ENCODE data around the gene SDK1. TPM values are rescaled to one million over a fixed set of nuclear protein-coding genes. Genes with fewer than 3 reads are reported as not detected.

SDK1 gene
- polyA plus RNA-seq, 1 donor: 3.4 TPM

DNA sequence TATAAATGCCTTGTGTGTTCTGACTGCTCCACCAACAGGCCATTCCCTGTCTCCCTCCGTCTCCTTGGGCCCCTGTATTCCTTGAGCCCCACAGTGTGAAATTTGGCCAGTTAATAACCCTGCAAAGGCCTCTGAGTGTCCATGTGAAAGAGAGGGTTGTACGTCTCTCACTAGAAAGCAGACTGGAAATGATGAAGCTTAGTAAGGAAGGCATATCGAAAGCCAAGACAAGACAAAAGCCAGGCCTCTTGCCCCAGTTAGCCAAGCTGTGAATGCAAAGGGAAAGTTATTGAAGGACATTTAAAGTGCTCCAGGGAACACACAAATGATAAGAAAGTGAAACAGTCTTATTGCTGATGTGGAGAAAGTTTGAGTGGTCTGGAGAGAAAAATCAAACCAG lies 680.2 kb downstream of the SDK1 start:
- DNase-seq (ENCODE audit: low read depth): no peak

DNA sequence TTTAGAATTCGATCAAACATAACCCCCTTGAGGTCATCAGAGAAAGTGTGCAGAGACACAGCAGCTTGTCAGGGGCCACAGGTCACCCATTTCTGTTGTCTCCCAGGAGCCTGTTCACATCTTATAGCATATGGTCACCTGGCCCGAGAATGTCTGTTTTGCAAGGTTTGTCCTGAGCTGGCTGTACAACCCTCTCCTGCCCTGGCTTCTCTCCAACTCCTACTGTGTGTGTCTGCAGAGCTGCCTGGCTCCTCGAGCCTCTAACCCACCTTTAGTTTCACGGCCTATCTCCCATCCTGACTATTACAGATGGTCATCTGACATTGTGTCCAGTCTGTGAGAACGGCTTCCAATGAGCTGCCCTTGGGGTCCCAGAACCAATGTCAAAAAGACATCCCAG lies 683.4 kb downstream of the SDK1 start:
- no peak for DNase-seq (ENCODE audit: low read depth)

DNA sequence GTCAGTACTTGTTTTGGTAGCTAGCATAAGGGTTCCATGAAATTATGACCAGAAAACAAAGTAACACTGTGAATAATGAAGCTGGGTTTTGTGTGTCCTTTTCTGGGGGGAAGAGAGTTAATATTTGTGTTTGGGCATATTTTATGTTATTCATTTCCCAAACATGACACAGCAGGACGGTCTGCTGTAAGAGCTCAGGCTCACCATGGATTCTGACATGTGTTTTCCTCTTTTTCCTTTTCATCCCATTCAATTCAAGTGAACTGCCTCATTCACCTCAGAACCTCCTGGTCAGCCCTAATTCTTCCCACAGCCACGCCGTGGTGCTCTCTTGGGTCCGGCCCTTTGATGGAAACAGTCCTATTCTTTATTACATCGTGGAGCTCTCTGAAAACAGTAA lies 685.9 kb downstream of the SDK1 start:
- no peak for DNase-seq (ENCODE audit: low read depth)

DNA sequence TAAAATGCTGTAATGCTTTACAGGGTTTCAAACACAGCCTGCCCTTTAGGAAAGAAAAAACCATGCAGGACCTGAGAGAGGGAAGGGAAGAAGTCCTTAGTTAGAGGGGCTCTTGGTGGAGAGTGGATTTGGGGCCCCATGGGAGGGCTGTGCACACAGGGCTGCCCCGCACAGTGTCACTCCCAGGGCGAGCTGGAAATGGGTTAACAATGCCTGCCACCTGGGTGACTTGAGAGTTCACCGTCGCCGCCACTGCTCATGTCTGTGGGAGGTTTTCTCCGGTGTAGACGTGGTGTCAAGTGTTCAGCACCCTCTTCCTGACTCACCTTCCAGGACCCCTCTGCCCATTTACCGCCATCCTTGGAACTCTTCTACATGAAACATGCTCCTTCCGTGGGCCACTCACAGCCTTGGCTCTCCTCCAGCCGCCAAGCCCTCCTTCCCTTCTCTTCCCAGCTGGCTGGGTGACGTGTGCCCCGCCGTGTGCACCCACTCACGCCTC lies 686.4 kb downstream of the SDK1 start:
- DNase-seq (ENCODE audit: low read depth): no peak

DNA sequence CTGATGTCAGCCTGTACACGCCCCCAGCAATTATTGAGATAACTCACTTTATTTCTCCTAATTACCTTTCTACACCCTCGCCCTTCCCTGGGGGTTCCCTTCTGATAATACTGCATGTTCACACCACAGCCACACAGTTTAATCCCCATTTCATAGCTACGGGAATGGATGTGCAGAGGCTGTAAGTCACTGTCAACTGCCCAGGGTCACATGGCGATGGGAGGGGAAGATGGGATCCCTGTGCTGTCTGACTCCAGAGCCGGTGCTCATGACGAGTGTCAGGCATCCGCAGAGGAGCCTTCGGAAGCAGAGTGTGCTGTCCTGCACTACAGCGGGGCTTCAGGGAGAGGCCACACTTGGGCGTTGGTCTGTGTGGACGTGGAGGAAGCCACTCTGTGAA lies 688.7 kb downstream of the SDK1 start:
- no peak for DNase-seq (ENCODE audit: low read depth)

DNA sequence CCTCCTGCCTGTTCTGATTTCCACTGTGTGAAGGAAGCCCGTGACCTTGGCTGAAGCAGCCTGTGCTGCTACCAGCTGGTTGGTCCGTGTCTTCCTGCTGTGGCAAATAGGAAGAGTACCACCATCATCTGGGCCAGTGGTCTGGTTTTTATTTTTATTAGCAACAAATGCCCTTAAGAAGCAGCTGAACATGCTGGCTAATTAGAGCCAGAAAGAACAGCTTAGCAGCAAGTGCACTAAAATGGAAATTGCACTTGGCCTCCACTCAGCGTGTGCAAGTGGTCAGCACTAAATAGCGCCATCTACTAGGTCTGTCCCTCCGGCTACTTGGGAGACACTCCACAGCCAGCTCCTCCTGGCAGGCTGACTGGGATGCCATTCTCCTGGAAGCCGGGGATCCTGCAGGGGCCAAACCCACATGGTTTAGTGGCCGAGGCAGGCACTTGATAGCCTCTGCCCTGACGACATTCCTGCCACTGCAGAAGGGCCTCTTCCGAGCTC lies 690.7 kb downstream of the SDK1 start:
- no peak for DNase-seq (ENCODE audit: low read depth)

DNA sequence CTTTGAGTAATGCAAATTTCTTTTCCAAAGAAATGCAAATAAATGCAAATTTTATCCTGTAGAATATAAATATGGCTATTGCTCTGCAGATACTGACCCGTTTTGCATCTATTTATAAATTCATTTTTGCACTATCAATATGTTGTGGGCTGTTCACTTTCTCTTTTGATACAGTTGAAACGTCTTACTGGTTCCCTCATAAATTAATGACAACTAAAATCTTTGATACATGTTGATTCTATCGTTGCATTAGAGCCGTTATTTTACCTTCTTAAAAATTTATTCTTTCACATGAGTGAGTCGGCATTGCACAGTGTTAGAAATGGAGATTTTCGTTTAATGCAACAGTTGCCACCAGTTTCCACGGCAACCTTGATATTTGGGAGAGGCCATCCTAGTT lies 691.8 kb downstream of the SDK1 start:
- DNase-seq (ENCODE audit: low read depth): no peak

DNA sequence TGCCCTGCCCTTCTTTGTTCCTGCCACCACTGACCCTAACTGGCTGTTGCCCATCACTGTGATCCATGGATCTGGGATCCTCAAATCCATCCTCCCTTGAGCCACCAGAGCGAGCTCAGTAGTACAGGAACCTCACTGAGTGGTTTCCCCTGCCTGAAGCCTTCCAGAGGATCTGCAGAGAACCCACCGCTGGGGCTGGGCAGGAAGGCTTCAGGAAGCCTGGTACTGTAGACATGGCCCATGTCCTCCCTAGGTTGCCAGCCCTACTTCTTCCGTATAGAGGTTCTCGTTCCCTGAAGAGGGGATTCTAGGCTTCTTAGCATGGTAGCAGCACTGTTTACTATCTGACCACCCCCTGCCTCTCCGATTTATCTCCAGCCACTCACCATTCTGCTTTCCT lies 693.7 kb downstream of the SDK1 start:
- no peak for DNase-seq (ENCODE audit: low read depth)

DNA sequence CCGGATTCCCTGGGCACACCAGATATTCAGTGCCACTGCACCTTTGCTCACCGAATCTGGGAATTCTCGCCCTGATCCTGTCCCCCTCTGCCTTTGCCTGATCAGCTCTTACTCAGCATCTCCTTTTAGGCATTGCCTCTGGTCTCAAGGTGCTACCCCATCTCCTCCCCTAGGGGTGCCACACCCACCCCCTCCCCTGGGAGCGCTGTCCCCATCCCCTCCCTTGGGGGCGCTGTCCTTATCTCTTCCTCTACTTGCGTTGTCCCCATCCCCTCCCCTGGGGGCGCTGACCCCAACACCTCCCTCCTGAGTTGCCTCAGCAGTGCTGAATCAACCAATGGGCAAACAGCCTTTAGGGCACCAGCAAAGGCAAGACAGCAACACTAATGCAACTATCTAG lies 694.1 kb downstream of the SDK1 start:
- DNase-seq (ENCODE audit: low read depth): no peak

DNA sequence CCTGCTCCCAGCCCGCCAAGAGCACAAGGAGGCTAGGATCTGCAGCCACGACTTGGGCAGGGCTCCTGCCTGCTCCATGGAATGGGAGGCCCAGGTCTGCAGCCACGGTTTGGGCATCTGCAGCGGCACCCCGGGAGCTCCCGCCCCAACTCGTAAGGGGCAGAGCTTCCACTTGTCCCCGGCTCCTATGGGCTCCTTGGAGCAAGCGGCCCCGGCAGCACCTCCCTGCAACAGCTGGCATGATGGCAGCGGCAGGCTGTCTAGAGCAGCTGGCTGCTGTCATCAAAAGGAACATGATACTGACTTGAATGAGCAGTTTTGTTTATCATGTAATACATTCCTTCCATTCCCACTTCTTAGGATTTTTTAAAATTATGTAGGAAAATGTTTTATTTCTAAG lies 697.0 kb downstream of the SDK1 start:
- DNase-seq (ENCODE audit: low read depth): no peak

DNA sequence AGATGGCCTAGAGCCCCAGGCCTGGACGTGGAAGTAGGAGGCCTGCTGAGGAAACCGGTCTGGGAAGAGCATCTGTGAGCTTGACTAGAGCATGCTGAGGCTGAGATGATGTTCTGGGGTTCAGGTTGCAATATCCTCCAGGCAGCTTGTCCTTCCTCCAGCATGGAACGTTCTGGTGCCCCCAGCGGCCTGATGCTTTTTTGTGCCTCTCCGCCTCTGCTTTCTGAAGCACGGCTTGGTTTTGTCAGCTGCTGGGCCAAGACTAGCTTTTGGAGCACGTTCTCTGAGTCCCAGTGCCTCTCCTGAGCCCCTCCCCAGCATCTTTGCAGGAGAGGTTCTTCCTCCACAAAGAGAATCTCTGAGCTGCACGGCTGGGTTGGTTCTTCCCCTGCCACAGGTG lies 699.1 kb downstream of the SDK1 start:
- no peak for DNase-seq (ENCODE audit: low read depth)

DNA sequence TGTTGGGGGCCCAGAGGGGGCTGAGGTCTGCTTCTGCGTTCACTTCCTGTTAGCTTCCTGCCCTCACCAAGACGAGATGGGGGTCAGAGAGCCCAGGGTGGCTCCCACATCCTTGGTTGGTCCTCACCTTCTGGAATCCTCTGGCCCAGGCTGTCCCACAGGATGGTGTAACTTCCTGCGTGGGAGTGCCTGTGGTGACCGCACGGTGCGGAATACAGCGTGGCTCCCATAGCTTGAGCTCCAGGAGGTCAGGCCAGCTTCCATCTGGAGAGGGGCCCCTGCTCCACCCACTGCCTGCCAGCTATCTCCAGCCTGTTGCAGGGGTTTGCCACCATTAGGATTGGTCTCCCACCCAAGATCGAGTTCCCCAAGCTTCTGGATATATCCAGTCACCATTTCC lies 699.9 kb downstream of the SDK1 start:
- no peak for DNase-seq (ENCODE audit: low read depth)

DNA sequence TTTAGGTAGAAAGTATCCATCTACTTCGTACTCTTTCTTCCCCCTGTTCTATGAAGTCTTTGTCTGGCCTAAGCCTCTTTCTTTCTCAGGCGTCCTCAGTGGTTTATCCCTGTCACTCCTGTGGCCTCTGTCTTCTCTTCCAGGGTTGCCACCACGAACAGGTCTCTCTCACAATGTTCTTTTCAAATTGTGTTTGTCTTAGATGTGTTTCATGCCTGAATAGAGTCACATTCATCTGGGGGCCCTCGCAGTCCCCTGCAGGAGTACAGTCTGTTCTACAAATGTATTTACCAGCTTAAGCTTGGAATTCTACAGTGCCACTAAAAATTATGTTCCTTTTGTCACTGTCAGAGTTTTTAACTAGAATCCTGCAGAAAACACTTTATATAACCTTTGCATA lies 700.7 kb downstream of the SDK1 start:
- DNase-seq (ENCODE audit: low read depth): no peak

DNA sequence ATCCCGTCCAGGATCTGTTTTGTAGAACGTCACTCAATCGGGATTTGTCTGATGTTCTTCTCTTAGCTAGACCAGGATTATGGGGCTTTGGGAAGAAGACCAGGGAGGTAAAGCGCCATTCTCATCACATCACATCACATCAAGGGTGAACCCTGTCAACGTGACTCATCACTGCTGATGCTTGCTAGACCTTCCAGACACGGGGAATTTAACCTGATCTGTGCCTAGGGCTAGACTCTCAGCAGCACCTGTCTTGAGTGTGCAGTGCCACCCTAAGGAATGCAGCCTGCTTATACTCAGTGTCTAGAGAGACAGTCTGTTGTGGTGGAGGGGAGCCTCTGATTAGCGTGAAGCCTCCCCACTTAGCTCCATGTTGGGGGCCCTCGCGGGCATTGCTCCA lies 702.5 kb downstream of the SDK1 start:
- no peak for DNase-seq (ENCODE audit: low read depth)

DNA sequence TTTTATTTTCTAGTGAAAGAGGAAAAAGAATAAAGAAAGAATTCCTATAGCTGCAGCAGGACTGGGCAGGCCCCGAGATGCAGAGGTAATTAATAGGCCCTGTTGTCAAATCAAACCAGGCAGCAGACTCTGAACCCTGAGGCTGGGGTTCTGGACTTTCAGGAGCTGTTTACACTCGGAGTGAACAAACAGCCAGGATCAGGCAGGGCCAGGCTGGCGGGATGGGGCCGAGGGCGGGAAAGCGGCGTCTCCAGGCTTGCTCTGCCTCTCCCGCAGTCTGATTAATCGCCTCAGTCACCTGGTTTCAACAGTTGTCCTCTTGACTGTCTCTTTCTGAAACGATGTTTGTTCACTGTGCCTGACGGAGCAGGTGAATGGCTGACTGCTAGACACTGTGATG lies 705.6 kb downstream of the SDK1 start:
- DNase-seq (ENCODE audit: low read depth): no peak

DNA sequence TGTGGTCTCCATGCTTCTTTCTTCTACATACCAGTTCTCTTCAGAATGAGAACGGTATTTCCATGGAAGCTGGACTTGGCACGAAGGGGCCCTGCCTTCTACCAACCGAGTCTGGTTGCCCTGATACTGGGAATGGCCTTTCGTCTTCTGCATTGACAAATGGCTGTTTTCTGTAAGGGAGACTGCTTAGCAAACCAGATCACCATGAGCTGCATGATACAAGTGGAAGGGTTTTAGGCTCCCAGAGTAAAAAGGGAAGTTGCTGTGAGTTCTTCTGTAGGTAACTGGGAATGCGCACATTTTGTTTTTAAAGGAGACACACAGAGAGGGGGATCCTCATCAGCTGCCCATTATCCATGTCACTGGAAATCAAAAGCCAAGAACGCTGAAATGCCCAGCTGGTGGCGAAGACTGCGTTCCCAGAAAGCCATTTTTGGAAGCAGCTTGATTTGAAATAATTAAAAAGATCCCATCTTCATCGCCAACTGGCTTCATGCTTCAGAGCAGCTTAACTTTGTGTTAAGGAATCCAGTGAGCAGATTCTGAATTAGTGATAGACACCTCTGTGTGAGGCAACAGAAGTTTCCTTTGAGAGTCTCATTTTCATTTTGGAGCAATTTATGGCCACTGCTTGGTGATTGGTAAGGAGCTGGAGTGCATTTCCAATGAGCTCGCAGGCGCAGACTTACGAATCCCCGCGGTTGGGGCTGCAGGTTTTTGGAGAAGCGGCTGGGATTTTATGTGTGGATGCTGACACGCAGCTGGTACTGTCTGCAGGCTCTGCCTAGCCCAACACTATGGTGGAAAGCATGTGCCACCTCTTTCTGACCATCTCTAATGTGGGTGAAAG lies 708.4 kb downstream of the SDK1 start:
- no peak for DNase-seq (ENCODE audit: low read depth)

DNA sequence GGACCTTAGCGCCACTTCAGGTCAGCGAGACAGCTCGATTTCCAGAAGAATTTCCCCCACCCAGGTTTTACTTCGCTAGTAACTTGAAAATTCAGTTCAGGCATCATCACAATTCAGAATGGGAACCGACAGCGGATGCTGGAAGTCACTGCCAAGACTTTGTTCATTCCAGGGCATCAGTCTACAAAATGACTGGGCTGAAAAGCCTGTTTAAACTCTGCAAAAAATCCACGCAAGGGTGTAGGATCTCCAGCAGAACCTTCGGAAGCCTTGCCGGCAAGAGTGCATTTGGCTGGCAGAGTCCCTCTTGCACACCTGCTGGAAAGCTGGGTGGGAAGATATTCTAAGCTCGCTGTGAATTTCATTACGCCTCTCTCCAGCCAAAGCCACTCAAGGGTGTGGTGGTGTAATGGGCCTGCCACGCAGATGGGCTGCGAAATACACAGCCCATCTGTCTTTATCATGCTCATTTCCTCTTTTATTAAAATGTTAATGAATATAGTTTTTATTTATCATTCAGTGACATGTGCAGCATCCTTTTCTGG lies 709.1 kb downstream of the SDK1 start:
- no peak for DNase-seq (ENCODE audit: low read depth)

DNA sequence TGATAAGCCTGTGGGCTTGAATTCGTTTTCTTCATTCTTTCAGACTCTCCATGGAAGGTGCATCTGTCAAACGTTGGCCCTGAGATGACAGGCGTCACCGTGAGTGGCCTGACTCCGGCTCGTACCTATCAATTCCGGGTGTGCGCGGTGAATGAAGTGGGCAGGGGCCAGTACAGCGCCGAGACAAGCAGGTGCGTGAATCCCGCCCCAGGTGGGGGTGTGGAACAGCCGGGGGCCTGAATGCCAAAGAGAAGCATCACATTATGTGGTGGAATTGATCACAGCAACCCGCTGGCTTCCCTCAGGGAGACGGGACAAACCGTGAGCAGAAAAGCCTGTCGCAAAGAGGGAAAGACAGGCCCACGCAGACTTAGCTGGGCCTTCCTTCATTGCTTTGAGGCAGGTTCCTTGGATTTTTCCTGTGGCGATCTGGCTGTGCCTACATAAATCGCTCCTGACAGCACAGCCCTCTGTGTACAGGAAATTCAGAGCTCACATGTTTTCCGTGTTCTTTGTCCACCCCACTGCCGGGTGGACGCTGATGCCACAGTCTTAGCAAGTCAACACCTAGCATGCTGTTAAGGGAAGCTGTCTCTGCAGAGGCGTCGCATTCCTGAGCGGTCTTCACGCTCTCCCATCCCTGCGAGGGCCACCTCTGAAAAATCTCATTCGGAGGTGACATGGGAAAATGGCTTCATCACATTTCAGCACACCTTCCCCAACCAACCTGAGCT lies 710.0 kb downstream of the SDK1 start:
- no peak for DNase-seq (ENCODE audit: low read depth)

DNA sequence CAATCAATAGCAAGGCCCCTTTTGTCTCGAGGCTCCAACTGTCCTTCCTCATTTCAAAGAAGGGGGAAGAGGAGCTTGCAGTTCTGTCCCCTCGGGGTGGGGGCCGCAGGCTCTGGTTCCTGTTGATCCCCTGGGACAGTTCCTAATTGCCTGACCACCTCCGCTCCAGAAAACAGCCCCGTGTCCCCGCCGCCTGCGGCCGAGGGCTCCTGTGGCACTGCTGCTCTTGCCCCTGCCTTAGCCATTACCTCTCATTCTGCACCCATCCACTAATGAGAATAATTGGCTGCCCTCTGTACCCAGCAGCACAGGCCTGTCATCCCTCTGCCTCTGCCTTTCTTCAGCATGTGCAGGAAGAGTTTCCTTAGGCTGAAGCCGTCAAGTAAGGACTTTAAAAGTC lies 712.7 kb downstream of the SDK1 start:
- no peak for DNase-seq (ENCODE audit: low read depth)

DNA sequence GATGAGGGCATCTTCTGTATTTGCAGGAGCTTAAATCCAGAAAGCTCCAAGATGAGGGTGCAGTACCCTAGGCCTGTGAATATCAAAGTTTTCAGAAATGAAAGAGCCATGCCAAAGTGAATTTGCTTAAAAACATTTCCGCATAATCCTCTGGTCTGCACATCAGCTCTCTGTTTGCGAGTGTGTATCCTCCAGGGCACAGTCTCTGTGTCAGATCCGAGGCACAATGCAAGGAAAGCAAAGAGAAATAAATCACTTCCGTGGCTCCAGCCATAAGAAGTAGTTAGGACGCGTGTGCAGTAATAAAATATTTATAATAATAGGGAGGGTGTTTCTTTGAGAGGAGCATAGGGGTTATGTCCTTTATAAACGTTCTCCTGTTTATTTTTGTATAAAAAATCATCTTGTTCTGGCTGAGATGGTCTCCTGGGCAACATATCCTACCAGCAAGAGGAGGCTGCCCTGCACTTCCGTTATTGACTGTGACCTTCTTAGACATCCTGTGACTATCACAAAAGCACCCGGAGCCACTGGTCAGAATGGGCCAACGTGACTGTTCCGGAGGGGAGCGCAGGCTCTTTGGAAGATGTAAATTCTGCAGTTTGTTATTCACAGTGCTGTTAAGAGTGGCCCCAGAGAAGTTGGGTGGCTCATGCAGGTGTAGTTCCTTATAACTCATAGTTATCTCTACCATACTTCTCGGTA lies 713.4 kb downstream of the SDK1 start:
- no peak for DNase-seq (ENCODE audit: low read depth)

DNA sequence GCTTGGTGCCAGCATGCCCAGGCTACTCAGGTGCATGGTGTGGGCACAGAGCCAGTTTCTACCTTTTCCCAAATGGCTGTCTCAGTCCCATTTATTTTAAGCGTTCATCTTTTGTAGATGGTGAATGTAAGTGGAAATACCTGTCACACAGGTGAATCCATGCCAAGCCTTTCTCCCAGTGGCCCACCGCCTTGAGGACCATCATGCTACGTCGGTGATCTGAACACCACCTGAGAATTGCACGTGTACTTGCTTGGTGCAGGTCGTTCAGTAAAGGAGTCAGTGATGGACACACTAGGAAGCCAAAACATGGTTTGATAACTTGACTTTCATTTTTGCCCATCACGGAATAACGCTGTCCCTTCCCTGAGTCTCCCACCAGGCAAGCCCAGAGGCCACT lies 714.3 kb downstream of the SDK1 start:
- DNase-seq (ENCODE audit: low read depth): no peak

DNA sequence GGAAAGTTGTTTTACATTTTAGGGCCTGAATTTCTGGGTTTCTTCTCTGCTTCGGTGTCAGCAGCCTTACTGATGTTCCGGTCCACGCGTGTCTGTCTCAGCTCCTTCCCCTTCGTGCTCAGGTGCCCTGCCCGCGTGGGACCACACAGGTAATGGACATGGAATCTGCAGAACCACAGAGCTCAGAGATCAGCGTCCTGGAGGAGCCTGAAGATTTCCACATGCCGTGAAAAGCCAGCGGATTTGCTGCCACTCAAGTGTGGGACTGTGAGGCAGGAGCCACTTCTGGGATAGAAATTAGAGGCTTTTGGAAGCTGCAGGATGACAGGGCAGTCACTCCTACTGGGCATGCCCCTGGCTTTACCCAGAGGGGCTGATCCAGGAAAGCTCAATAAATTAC lies 714.9 kb downstream of the SDK1 start:
- DNase-seq (ENCODE audit: low read depth): no peak

Data from forelimb muscle (tissue), 1 donor.